Activated CD4-positive, alpha-beta memory T cell treated with anti-CD3 and anti-CD28 coated beads, Interleukin-2, amount 10 ng/mL, durations not matched to agents 7 days and 5 days (primary cell): ENCODE measurements around the gene CLCF1. TPM values are rescaled to one million over a fixed set of nuclear protein-coding genes. Genes with fewer than 3 reads are reported as not detected.

Experiments
- CTCF ChIA-PET: fragments of 350-600 bp; sonication (Branson Sonifier 250); formaldehyde crosslinking; loops from one replicate; lab custom pipeline; 2021; ENCODE audit warnings: antibody characterized with exemption, inconsistent platforms; lab: Charles Lee
- POLR2A ChIA-PET: fragments of 350-600 bp; sonication (Branson Sonifier 250); formaldehyde crosslinking; loops from one replicate; lab custom pipeline; 2021; ENCODE audit warnings: antibody characterized with exemption; lab: Charles Lee
- DNase-seq: peaks from one replicate; pipeline ENCODE4 v3.0.0-alpha.2; 2020
- H3K27ac Mint-ChIP-seq: one replicate; pipeline ENCODE4 v1.8.0; 2021; ENCODE audit warnings: mild to moderate bottlenecking, mixed read lengths
- H3K27me3 Mint-ChIP-seq: one replicate; pipeline ENCODE4 v1.8.0; 2021; ENCODE audit warnings: mixed read lengths
- H3K36me3 Mint-ChIP-seq: one replicate; pipeline ENCODE4 v1.8.0; 2021; ENCODE audit warnings: low read depth, mixed read lengths
- H3K4me1 Mint-ChIP-seq: one replicate; pipeline ENCODE4 v1.8.0; 2021; ENCODE audit warnings: mixed read lengths
- H3K4me3 Mint-ChIP-seq: one replicate; pipeline ENCODE4 v1.8.0; 2021; ENCODE audit warnings: mild to moderate bottlenecking, mixed read lengths
- H3K9me3 Mint-ChIP-seq: one replicate; pipeline ENCODE4 v1.8.0; 2021; ENCODE audit warnings: mixed read lengths
- total RNA-seq, 2 experiments: library from RNA; stranded (reverse); gene quantifications; one replicate each; pipeline ENCODE4 v1.2.3, GENCODE V29; 2021

Gene CLCF1
- total RNA-seq, 2 experiments from 2014 or later: 0.65 to 0.71 TPM

GRCh38 chr11:67391304-67392182, 18.1 kb upstream of the CLCF1 start, which contains the start of gene RAD9A:
Gene RAD9A, plus strand, starts transcription at chr11:67391986. Its CDS starts 59 bp downstream, at chr11:67392045.
- POLR2A ChIA-PET: interaction anchor here (0.6 to 6.7 kb wide), 26 partner anchors 9 to 222 kb away, joined by 3 to 97 read pairs (median 4); partner anchors contain the start of genes AIP, CDK2AP2, POLD4 and PPP1CA
- H3K4me3 Mint-ChIP-seq: peak within 1 kb of the TSS; percentile 94
- H3K36me3 Mint-ChIP-seq: peaks cover 16% of the 10 kb centered on the region
- peak; percentile 95 for DNase-seq
- peaks cover 45% of the 10 kb centered on the region for H3K4me1 Mint-ChIP-seq
- no peaks in the 10 kb centered on the region for H3K27me3 Mint-ChIP-seq
- peak within 1 kb of the TSS; percentile 81 for H3K27ac Mint-ChIP-seq
- H3K9me3 Mint-ChIP-seq: no peaks in the 10 kb centered on the region
- CTCF ChIA-PET: interaction anchor here (0.9 to 35.2 kb wide), 10 partner anchors 10 to 138 kb away, joined by 3 to 847 read pairs (median 6); partner anchors contain the start of genes AIP, POLD4, PPP1CA and TBC1D10C

- H3K36me3 Mint-ChIP-seq: peaks cover 11% of the 10 kb centered on the region
- no peaks in the 10 kb centered on the region for H3K9me3 Mint-ChIP-seq
- ChIA-PET CTCF (interaction anchor here (1.5 to 35.2 kb wide), 5 partner anchors 10 to 138 kb away, joined by 4 to 847 read pairs (median 24); partner anchors contain the start of genes POLD4 and PPP1CA), POLR2A (interaction anchor here (0.7 to 6.7 kb wide), 14 partner anchors 8 to 117 kb away, joined by 3 to 97 read pairs (median 4); partner anchors contain the start of genes CDK2AP2, POLD4, PPP1CA and PTPRCAP)
- H3K27me3 Mint-ChIP-seq: peaks cover 2% of the 10 kb centered on the region
- peak overlapping the region; percentile 56 for H3K27ac Mint-ChIP-seq
- H3K4me1 Mint-ChIP-seq: peaks cover 38% of the 10 kb centered on the region
- no peak for DNase-seq
- peak overlapping the region; percentile 94 for H3K4me3 Mint-ChIP-seq
Observed at GRCh38 chr11:67390947-67391303, 17.5 kb upstream of the CLCF1 start.

- H3K36me3 Mint-ChIP-seq: peaks cover 9% of the 10 kb centered on the region
- DNase-seq: peak; percentile 65
- CTCF ChIA-PET: interaction anchor here (0.5 to 35.2 kb wide), 4 partner anchors 8 to 47 kb away, joined by 3 to 847 read pairs (median 14); partner anchors contain the start of gene POLD4
- H3K27me3 Mint-ChIP-seq: peaks cover 13% of the 10 kb centered on the region
- POLR2A ChIA-PET: interaction anchor here (6.7 kb wide), 1 partner anchor 13 kb away, joined by 97 read pairs; the partner anchor contains the start of genes PPP1CA and TBC1D10C
- H3K4me1 Mint-ChIP-seq: peaks cover 35% of the 10 kb centered on the region
- H3K4me3 Mint-ChIP-seq: peak overlapping the region; percentile 40
- no peaks in the 10 kb centered on the region for H3K9me3 Mint-ChIP-seq
- H3K27ac Mint-ChIP-seq: no peak overlapping the region
Observed at GRCh38 chr11:67389477-67389876, 16.1 kb upstream of the CLCF1 start.

- H3K4me3 Mint-ChIP-seq: no peak overlapping the region
- peaks cover 2% of the 10 kb centered on the region for H3K36me3 Mint-ChIP-seq
- POLR2A ChIA-PET: interaction anchor here (0.8 to 4.5 kb wide), 4 partner anchors 14 to 115 kb away, joined by 3 to 22 read pairs (median 5); partner anchors contain the start of genes POLD4 and PPP1CA
- H3K27me3 Mint-ChIP-seq: peaks cover 16% of the 10 kb centered on the region
- H3K4me1 Mint-ChIP-seq: peaks cover 20% of the 10 kb centered on the region
- CTCF ChIA-PET: interaction anchor here (2.3 to 35.2 kb wide), 2 partner anchors 30 to 41 kb away, joined by 14 to 847 read pairs; partner anchors contain the start of gene POLD4
- H3K9me3 Mint-ChIP-seq: no peaks in the 10 kb centered on the region
- H3K27ac Mint-ChIP-seq: no peak overlapping the region
- no peak for DNase-seq
Observed at GRCh38 chr11:67387518-67387917, 14.1 kb upstream of the CLCF1 start.

- no peaks in the 10 kb centered on the region for H3K36me3 Mint-ChIP-seq
- CTCF ChIA-PET: interaction anchor here (0.7 to 35.2 kb wide), 5 partner anchors 13 to 135 kb away, joined by 3 to 847 read pairs (median 5); partner anchors contain the start of genes CLCF1 and POLD4
- DNase-seq: no peak
- no peak overlapping the region for H3K4me3 Mint-ChIP-seq
- POLR2A ChIA-PET: interaction anchor here (1.2 to 4.5 kb wide), 4 partner anchors 15 to 115 kb away, joined by 3 to 22 read pairs (median 7); partner anchors contain the start of genes POLD4 and PPP1CA
- H3K4me1 Mint-ChIP-seq: peaks cover 18% of the 10 kb centered on the region
- H3K27me3 Mint-ChIP-seq: peaks cover 20% of the 10 kb centered on the region
- H3K9me3 Mint-ChIP-seq: no peaks in the 10 kb centered on the region
- no peak overlapping the region for H3K27ac Mint-ChIP-seq
Observed at GRCh38 chr11:67387069-67387468, 13.7 kb upstream of the CLCF1 start.

GRCh38 chr11:67384851-67385366, 11.5 kb upstream of the CLCF1 start:
- ChIA-PET CTCF (interaction anchor here (1.7 to 35.2 kb wide), 2 partner anchors 27 to 121 kb away, joined by 4 to 847 read pairs; partner anchors contain the start of genes PITPNM1 and POLD4), POLR2A (interaction anchor here (4.5 kb wide), 1 partner anchor 32 kb away, joined by 22 read pairs; the partner anchor contains the start of gene POLD4)
- no peak overlapping the region for H3K4me3 Mint-ChIP-seq
- H3K27me3 Mint-ChIP-seq: peaks cover 29% of the 10 kb centered on the region
- H3K36me3 Mint-ChIP-seq: no peaks in the 10 kb centered on the region
- DNase-seq: no peak
- H3K4me1 Mint-ChIP-seq: peaks cover 13% of the 10 kb centered on the region
- H3K9me3 Mint-ChIP-seq: no peaks in the 10 kb centered on the region
- no peak overlapping the region for H3K27ac Mint-ChIP-seq

- peak; percentile 87 for DNase-seq
- POLR2A ChIA-PET: interaction anchor here (0.7 to 8.7 kb wide), 9 partner anchors 9 to 111 kb away, joined by 3 to 122 read pairs (median 4); partner anchors contain the start of genes POLD4 and RAD9A
- CTCF ChIA-PET: interaction anchor here (0.6 to 35.2 kb wide), 20 partner anchors 8 to 303 kb away, joined by 3 to 847 read pairs (median 5); partner anchors contain the start of genes AIP, POLD4, PPP1CA and RAD9A
- H3K27me3 Mint-ChIP-seq: peaks cover 35% of the 10 kb centered on the region
- no peak overlapping the region for H3K27ac Mint-ChIP-seq
- H3K9me3 Mint-ChIP-seq: no peaks in the 10 kb centered on the region
- H3K36me3 Mint-ChIP-seq: no peaks in the 10 kb centered on the region
- H3K4me1 Mint-ChIP-seq: peaks cover 4% of the 10 kb centered on the region
- no peak overlapping the region for H3K4me3 Mint-ChIP-seq
Observed at GRCh38 chr11:67382276-67383136, 9.1 kb upstream of the CLCF1 start.

GRCh38 chr11:67381244-67381972, 8.0 kb upstream of the CLCF1 start:
- Mint-ChIP-seq H3K36me3 (no peaks in the 10 kb centered on the region), H3K27me3 (peaks cover 43% of the 10 kb centered on the region), H3K4me1 (peaks cover 4% of the 10 kb centered on the region), H3K27ac (no peak overlapping the region), H3K4me3 (no peak overlapping the region), H3K9me3 (no peaks in the 10 kb centered on the region)
- CTCF ChIA-PET: interaction anchor here (0.7 to 35.2 kb wide), 17 partner anchors 7 to 302 kb away, joined by 3 to 847 read pairs (median 6); partner anchors contain the start of genes POLD4, PPP1CA and RAD9A
- DNase-seq: no peak
- POLR2A ChIA-PET: interaction anchor here (0.8 to 8.7 kb wide), 10 partner anchors 9 to 118 kb away, joined by 3 to 122 read pairs (median 3); partner anchors contain the start of genes POLD4, PPP1CA and RAD9A

GRCh38 chr11:67379061-67380058, 6.0 kb upstream of the CLCF1 start:
- H3K27me3 Mint-ChIP-seq: peaks cover 45% of the 10 kb centered on the region
- H3K9me3 Mint-ChIP-seq: no peaks in the 10 kb centered on the region
- ChIA-PET POLR2A (interaction anchor here (1.2 to 8.7 kb wide), 2 partner anchors 8 to 25 kb away, joined by 6 to 122 read pairs; partner anchors contain the start of gene POLD4), CTCF (interaction anchor here (3.3 to 35.2 kb wide), 4 partner anchors 9 to 33 kb away, joined by 17 to 847 read pairs (median 37); partner anchors contain the start of genes POLD4 and RAD9A)
- no peak for DNase-seq
- peaks cover 10% of the 10 kb centered on the region for H3K4me1 Mint-ChIP-seq
- no peak overlapping the region for H3K4me3 Mint-ChIP-seq
- no peaks in the 10 kb centered on the region for H3K36me3 Mint-ChIP-seq
- no peak overlapping the region for H3K27ac Mint-ChIP-seq

GRCh38 chr11:67378544-67378943, 5.1 kb upstream of the CLCF1 start:
- H3K4me3 Mint-ChIP-seq: no peak overlapping the region
- POLR2A ChIA-PET: interaction anchor here (1.2 to 8.7 kb wide), 2 partner anchors 7 to 25 kb away, joined by 6 to 122 read pairs; partner anchors contain the start of gene POLD4
- peaks cover 16% of the 10 kb centered on the region for H3K4me1 Mint-ChIP-seq
- DNase-seq: no peak
- H3K27me3 Mint-ChIP-seq: peaks cover 49% of the 10 kb centered on the region
- H3K9me3 Mint-ChIP-seq: no peaks in the 10 kb centered on the region
- CTCF ChIA-PET: interaction anchor here (0.9 to 35.2 kb wide), 3 partner anchors 21 to 36 kb away, joined by 5 to 847 read pairs (median 17); partner anchors contain the start of gene POLD4
- H3K27ac Mint-ChIP-seq: no peak overlapping the region
- no peaks in the 10 kb centered on the region for H3K36me3 Mint-ChIP-seq
